NT2/D1 (cell line): ENCODE results near the gene PIGX.

Source experiments
- SUZ12 ChIP-seq: IDR thresholded peaks from 2 replicates; pipeline ENCODE4 v1.6.1; 2011; ENCODE audit not compliant: insufficient read length, insufficient read depth; ENCODE audit errors: extremely low read depth
- YY1 ChIP-seq: IDR thresholded peaks from 2 replicates; pipeline ENCODE4 v1.6.1; 2011; ENCODE audit not compliant: insufficient read length, insufficient read depth
- ZNF274 ChIP-seq: IDR thresholded peaks from 2 replicates; pipeline ENCODE4 v1.6.1; 2011; ENCODE audit warnings: mild to moderate bottlenecking, low read depth, low read length

DNA sequence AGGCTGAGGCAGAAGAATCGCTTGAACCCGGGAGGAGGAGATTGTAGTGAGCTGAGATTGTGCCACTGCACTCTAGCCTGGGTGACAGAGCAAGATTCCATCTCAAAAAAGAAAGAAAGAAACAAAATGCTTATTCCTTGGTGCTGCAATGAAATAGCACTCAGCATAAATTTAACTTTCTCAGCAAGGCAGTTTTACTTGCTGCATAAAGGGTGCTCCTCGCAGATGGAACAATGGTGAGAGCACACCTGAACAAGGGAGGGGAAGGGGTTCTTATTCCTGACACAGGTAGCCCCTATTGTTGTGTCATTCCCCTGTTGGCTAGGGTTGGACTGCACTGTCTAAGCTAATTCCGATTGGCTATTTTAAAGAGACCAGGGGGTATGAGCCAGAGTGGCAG, 44.6 kb downstream of the PIGX start:
- TF ChIP-seq ZNF274 = no peak
- TF ChIP-seq YY1 = no peak
- no peak for TF ChIP-seq SUZ12
